Esophagus squamous epithelium (tissue), 4 donors: Measurements from ENCODE around the gene GALNT14.

Experiments
- POLR2A ChIP-seq, 4 donors: fragments of 450-650 bp; IDR thresholded peaks; one replicate each; pipeline ENCODE4 v1.6.1; 2017; ENCODE audit warnings: antibody characterized with exemption in 4 of 4, mild to moderate bottlenecking in 4 of 4, moderate library complexity in 3 of 4
- TF ChIP-seq, protein P1 (sequence below), 6 experiments: fragments of 450-650 bp in 4 of 6; fragments of 200-600 bp in 2 of 6; sonication (generic) in 2 of 6; IDR thresholded peaks; one replicate each; pipeline ENCODE4 v1.5.1; 2016 to 2019; ENCODE audit warnings: antibody characterized with exemption in 6 of 6, mild to moderate bottlenecking in 4 of 6, moderate library complexity in 4 of 6

DNA sequence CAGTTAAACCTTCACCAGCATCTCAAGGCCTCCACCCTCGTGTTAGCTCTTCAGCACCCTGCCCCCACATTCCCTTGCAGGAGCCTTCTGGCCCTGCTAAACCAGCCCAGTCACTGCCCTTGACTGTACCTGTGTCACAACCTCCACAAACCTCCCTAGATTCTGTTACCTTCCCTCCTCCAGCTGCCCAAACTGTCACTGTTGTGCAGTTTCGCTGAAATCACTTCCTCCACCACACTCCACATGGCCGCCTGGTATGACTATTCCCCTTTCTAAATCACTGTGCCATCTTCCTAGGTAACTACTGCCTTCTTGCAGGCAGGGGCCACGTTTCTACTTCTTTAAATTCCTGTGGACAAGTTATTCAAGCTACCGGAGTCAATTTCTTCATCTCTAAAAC, 160.2 kb downstream of the GALNT14 start:
- TF ChIP-seq, protein P1, sequence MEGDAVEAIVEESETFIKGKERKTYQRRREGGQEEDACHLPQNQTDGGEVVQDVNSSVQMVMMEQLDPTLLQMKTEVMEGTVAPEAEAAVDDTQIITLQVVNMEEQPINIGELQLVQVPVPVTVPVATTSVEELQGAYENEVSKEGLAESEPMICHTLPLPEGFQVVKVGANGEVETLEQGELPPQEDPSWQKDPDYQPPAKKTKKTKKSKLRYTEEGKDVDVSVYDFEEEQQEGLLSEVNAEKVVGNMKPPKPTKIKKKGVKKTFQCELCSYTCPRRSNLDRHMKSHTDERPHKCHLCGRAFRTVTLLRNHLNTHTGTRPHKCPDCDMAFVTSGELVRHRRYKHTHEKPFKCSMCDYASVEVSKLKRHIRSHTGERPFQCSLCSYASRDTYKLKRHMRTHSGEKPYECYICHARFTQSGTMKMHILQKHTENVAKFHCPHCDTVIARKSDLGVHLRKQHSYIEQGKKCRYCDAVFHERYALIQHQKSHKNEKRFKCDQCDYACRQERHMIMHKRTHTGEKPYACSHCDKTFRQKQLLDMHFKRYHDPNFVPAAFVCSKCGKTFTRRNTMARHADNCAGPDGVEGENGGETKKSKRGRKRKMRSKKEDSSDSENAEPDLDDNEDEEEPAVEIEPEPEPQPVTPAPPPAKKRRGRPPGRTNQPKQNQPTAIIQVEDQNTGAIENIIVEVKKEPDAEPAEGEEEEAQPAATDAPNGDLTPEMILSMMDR (IDR thresholded peaks at IDR 0.05) = no peak
- TF ChIP-seq POLR2A (IDR thresholded peaks at IDR 0.05) = no peak
